ENCODE results near the gene RNF121.

RNF121 gene

GRCh38 chr11:72002841-72003775 lies 74.3 kb downstream of the RNF121 start:
- H3K9me3 Mint-ChIP-seq, result no peaks in the 10 kb centered on the region
- H3K27me3 Mint-ChIP-seq, result no peaks in the 10 kb centered on the region
- no peak overlapping the region for H3K4me3 Mint-ChIP-seq
- H3K4me1 Mint-ChIP-seq, result peaks cover 70% of the 10 kb centered on the region
- no peak for ATAC-seq
- peaks cover 79% of the 10 kb centered on the region for H3K36me3 Mint-ChIP-seq
- H3K27ac Mint-ChIP-seq, result peak overlapping the region; percentile 55

GRCh38 chr11:72003776-72004171 lies 74.9 kb downstream of the RNF121 start:
- ATAC-seq, result no peak
- no peak overlapping the region for H3K4me3 Mint-ChIP-seq
- H3K36me3 Mint-ChIP-seq, result peaks cover 79% of the 10 kb centered on the region
- H3K9me3 Mint-ChIP-seq, result no peaks in the 10 kb centered on the region
- peaks cover 64% of the 10 kb centered on the region for H3K4me1 Mint-ChIP-seq
- H3K27ac Mint-ChIP-seq, result peak overlapping the region; percentile 55
- H3K27me3 Mint-ChIP-seq, result no peaks in the 10 kb centered on the region

- Mint-ChIP-seq H3K4me1 (peaks cover 54% of the 10 kb centered on the region), H3K27ac (peak overlapping the region; percentile 55), H3K9me3 (no peaks in the 10 kb centered on the region), H3K27me3 (no peaks in the 10 kb centered on the region), H3K4me3 (peak overlapping the region; percentile 11), H3K36me3 (peaks cover 70% of the 10 kb centered on the region)
- no peak for ATAC-seq
Measured at GRCh38 chr11:72004515-72005346, 75.9 kb downstream of the RNF121 start.

- no peak for ATAC-seq
- Mint-ChIP-seq H3K4me1 (peaks cover 45% of the 10 kb centered on the region), H3K9me3 (no peaks in the 10 kb centered on the region), H3K27me3 (no peaks in the 10 kb centered on the region), H3K27ac (peak overlapping the region; percentile 67), H3K4me3 (peak overlapping the region; percentile 14), H3K36me3 (peaks cover 68% of the 10 kb centered on the region)
Measured at GRCh38 chr11:72005347-72006260, 76.8 kb downstream of the RNF121 start.

- H3K4me3 Mint-ChIP-seq, result no peak overlapping the region
- H3K27me3 Mint-ChIP-seq, result no peaks in the 10 kb centered on the region
- peaks cover 42% of the 10 kb centered on the region for H3K4me1 Mint-ChIP-seq
- H3K9me3 Mint-ChIP-seq, result no peaks in the 10 kb centered on the region
- ATAC-seq, result no peak
- H3K27ac Mint-ChIP-seq, result peak overlapping the region; percentile 67
- H3K36me3 Mint-ChIP-seq, result peaks cover 61% of the 10 kb centered on the region
Measured at GRCh38 chr11:72006309-72007088, 77.7 kb downstream of the RNF121 start.

GRCh38 chr11:72007089-72007476 lies 78.2 kb downstream of the RNF121 start:
- peaks cover 56% of the 10 kb centered on the region for H3K36me3 Mint-ChIP-seq
- H3K27me3 Mint-ChIP-seq, result no peaks in the 10 kb centered on the region
- no peak overlapping the region for H3K27ac Mint-ChIP-seq

GRCh38 chr11:72007587-72007986 lies 78.7 kb downstream of the RNF121 start:
- no peaks in the 10 kb centered on the region for H3K27me3 Mint-ChIP-seq
- no peak overlapping the region for H3K4me3 Mint-ChIP-seq
- H3K27ac Mint-ChIP-seq, result peak overlapping the region; percentile 50
- H3K9me3 Mint-ChIP-seq, result no peaks in the 10 kb centered on the region
- ATAC-seq, result no peak
- peaks cover 31% of the 10 kb centered on the region for H3K4me1 Mint-ChIP-seq
- H3K36me3 Mint-ChIP-seq, result peaks cover 51% of the 10 kb centered on the region

More at GRCh38 chr11:72007089-72007476, 78.2 kb downstream of the RNF121 start:
- H3K4me3 Mint-ChIP-seq, result no peak overlapping the region
- ATAC-seq, result no peak
- peaks cover 36% of the 10 kb centered on the region for H3K4me1 Mint-ChIP-seq
- no peaks in the 10 kb centered on the region for H3K9me3 Mint-ChIP-seq

- no peaks in the 10 kb centered on the region for H3K9me3 Mint-ChIP-seq
- no peaks in the 10 kb centered on the region for H3K27me3 Mint-ChIP-seq
- H3K36me3 Mint-ChIP-seq, result peaks cover 49% of the 10 kb centered on the region
- H3K4me3 Mint-ChIP-seq, result no peak overlapping the region
- no peak for ATAC-seq
- peak overlapping the region; percentile 50 for H3K27ac Mint-ChIP-seq
- H3K4me1 Mint-ChIP-seq, result peaks cover 36% of the 10 kb centered on the region
Measured at GRCh38 chr11:72008728-72009127, 79.9 kb downstream of the RNF121 start.

GRCh38 chr11:72009156-72009555 lies 80.3 kb downstream of the RNF121 start:
- H3K4me3 Mint-ChIP-seq, result no peak overlapping the region
- no peaks in the 10 kb centered on the region for H3K9me3 Mint-ChIP-seq
- no peak for ATAC-seq
- H3K27ac Mint-ChIP-seq, result no peak overlapping the region
- H3K4me1 Mint-ChIP-seq, result peaks cover 33% of the 10 kb centered on the region
- H3K36me3 Mint-ChIP-seq, result peaks cover 49% of the 10 kb centered on the region
- H3K27me3 Mint-ChIP-seq, result no peaks in the 10 kb centered on the region

- peak overlapping the region; percentile 66 for H3K27ac Mint-ChIP-seq
Measured at GRCh38 chr11:72010529-72011233, 81.8 kb downstream of the RNF121 start.

GRCh38 chr11:72012091-72012630 lies 83.3 kb downstream of the RNF121 start:
- Mint-ChIP-seq H3K36me3 (peaks cover 61% of the 10 kb centered on the region), H3K9me3 (no peaks in the 10 kb centered on the region), H3K27ac (peak overlapping the region; percentile 66), H3K27me3 (no peaks in the 10 kb centered on the region), H3K4me3 (no peak overlapping the region), H3K4me1 (peaks cover 7% of the 10 kb centered on the region)
- no peak for ATAC-seq

More at GRCh38 chr11:72010529-72011233, 81.8 kb downstream of the RNF121 start:
- H3K27me3 Mint-ChIP-seq, result no peaks in the 10 kb centered on the region
- no peaks in the 10 kb centered on the region for H3K9me3 Mint-ChIP-seq
- no peak for ATAC-seq
- H3K4me1 Mint-ChIP-seq, result peaks cover 18% of the 10 kb centered on the region
- H3K36me3 Mint-ChIP-seq, result peaks cover 61% of the 10 kb centered on the region
- no peak overlapping the region for H3K4me3 Mint-ChIP-seq

GRCh38 chr11:72012897-72013721 lies 84.3 kb downstream of the RNF121 start:
- H3K4me3 Mint-ChIP-seq, result no peak overlapping the region
- H3K27me3 Mint-ChIP-seq, result no peaks in the 10 kb centered on the region
- H3K9me3 Mint-ChIP-seq, result no peaks in the 10 kb centered on the region
- H3K4me1 Mint-ChIP-seq, result peaks cover 7% of the 10 kb centered on the region
- ATAC-seq, result no peak
- H3K27ac Mint-ChIP-seq, result peak overlapping the region; percentile 24
- peaks cover 61% of the 10 kb centered on the region for H3K36me3 Mint-ChIP-seq
